ENCODE measurements around the gene OCIAD1. TPM values are rescaled to one million over a fixed set of nuclear protein-coding genes. Genes with fewer than 3 reads are reported as not detected.
"Not testable (repeated sequence)": the region's sequence is repeated elsewhere in the genome, so short reads cannot be mapped to it uniquely, and the experiment has no call there.

The OCIAD1 gene
- total and polyA plus RNA-seq, 4 donors = 52.4 to 114 (median 82.6) TPM

DNA sequence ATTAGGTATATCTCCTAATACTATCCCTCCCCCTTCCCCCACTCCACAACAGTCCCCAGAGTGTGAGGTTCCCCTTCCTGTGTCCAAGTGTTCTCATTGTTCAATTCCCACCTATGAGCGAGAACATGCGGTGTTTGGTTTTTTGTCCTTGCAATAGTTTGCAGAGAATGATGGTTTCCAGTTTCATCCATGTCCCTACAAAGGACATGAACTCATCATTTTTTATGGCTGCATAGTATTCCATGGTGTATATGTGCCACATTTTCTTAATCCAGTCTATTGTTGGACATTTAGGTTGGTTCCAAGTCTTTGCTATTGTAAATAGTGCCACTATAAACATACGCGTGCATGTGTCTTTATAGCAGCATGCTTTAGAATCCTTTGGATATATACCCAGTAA lies 33.8 kb downstream of the OCIAD1 start:
- H3K4me1 ChIP-seq (ENCODE audit: control insufficient read depth in 4 of 4, insufficient read depth in 4 of 4, low read length in 3 of 4); DNase-seq (ENCODE audit: low spot score); H3K27ac ChIP-seq (ENCODE audit: low read depth in 1 of 2, low read length in 2 of 2); H3K9me3 ChIP-seq (ENCODE audit: control insufficient read depth in 4 of 4, low read length in 3 of 4); H3K9ac ChIP-seq (ENCODE audit: low read depth in 1 of 2, low read length in 2 of 2); H3K27me3 ChIP-seq (ENCODE audit: control insufficient read depth in 4 of 4, insufficient read depth in 4 of 4, low read length in 3 of 4); H3K4me3 ChIP-seq (ENCODE audit: low read depth in 1 of 3, low read length in 3 of 3): not testable (repeated sequence)
- WGBS = 98% methylated on average over 4 of the region's 4 CpGs
- peaks cover 1 to 10% (median 6%) of the 10 kb centered on the region in 4 donors for H3K36me3 ChIP-seq (ENCODE audit: control insufficient read depth in 4 of 4, insufficient read depth in 3 of 4, low read depth in 1 of 4, low read length in 3 of 4)

DNA sequence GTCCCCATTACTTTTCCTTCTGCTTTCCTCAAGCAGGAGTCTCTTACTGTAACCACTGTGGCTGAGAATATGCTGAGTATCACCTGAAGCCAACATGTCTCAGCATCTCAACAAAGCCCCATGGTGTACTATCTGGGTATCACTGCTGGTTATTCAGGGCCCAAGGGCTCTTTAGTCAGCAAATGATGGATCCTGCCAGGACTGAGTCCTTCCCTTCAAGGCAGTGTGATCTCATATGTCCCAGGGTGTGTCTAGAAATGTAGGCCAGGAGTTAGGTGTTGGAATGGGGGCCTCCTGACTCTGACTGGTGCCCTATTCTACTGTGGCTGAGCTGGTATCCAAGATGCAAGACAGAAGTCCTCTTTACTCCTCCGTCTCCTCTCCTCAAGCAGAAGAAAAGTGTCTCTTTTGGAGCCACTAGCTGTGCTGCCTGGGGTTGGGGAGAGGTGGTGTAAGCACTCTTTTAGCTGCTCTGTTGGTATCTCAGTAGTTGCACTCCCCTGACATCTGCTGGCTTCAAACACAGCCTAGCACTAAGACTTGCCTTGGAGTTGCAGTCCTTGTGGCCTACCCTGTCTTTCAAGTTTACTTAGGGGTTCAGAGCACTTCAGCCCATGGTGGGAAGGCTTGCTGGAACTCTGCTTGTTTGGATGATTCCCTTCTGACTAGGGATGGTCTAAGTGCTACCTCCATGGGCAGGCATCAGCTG lies 47.1 kb downstream of the OCIAD1 start:
- H3K9me3 ChIP-seq (ENCODE audit: control insufficient read depth in 4 of 4, low read length in 3 of 4) = no peaks in the 10 kb centered on the region
- no peak for DNase-seq (ENCODE audit: low spot score)

More for the DNA sequence above, 47.1 kb downstream of the OCIAD1 start:
- Histone ChIP-seq H3K27me3 (ENCODE audit: control insufficient read depth in 4 of 4, insufficient read depth in 4 of 4, low read length in 3 of 4) (no peaks in the 10 kb centered on the region), H3K4me3 (ENCODE audit: low read depth in 1 of 3, low read length in 3 of 3) (no peak overlapping the region), H3K4me1 (ENCODE audit: control insufficient read depth in 4 of 4, insufficient read depth in 4 of 4, low read length in 3 of 4) (no peaks in the 10 kb centered on the region), H3K9ac (ENCODE audit: low read depth in 1 of 2, low read length in 2 of 2) (no peak overlapping the region), H3K36me3 (ENCODE audit: control insufficient read depth in 4 of 4, insufficient read depth in 3 of 4, low read depth in 1 of 4, low read length in 3 of 4) (no peaks in the 10 kb centered on the region), H3K27ac (ENCODE audit: low read depth in 1 of 2, low read length in 2 of 2) (no peak overlapping the region)
- 96% methylated on average over 1 of the region's 1 CpG for WGBS
- TF ChIP-seq RXRA (IDR thresholded peaks at IDR 0.05) = no peak
- no peak for TF ChIP-seq FOXA2 (IDR thresholded peaks at IDR 0.05)
- no peak for TF ChIP-seq HNF4G (IDR thresholded peaks at IDR 0.05)
- no peak for TF ChIP-seq YY1 (IDR thresholded peaks at IDR 0.05)
- no peak for TF ChIP-seq TAF1 (conservative IDR thresholded peaks at IDR 0.05)
- TF ChIP-seq SP1 (IDR thresholded peaks at IDR 0.05) = no peak
- TF ChIP-seq, protein P1, sequence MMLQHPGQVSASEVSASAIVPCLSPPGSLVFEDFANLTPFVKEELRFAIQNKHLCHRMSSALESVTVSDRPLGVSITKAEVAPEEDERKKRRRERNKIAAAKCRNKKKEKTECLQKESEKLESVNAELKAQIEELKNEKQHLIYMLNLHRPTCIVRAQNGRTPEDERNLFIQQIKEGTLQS (IDR thresholded peaks at IDR 0.05) = no peak
- no peak for TF ChIP-seq GABPA (IDR thresholded peaks at IDR 0.05 in 1 of 2, conservative IDR thresholded peaks at IDR 0.05 in 1 of 2)
- no peak for TF ChIP-seq EGR1 (IDR thresholded peaks at IDR 0.05; ENCODE audit: low read depth in 2 of 2)
- TF ChIP-seq ZBTB33 (IDR thresholded peaks at IDR 0.05) = no peak
- no peak for TF ChIP-seq FOXA1 (IDR thresholded peaks at IDR 0.05)
- TF ChIP-seq RAD21 (IDR thresholded peaks at IDR 0.05) = no peak
- no peak for TF ChIP-seq NR2F2 (IDR thresholded peaks at IDR 0.05)
- TF ChIP-seq JUND (IDR thresholded peaks at IDR 0.05) = no peak
- TF ChIP-seq HNF4A (conservative IDR thresholded peaks at IDR 0.05) = no peak
- TF ChIP-seq, protein P2, sequence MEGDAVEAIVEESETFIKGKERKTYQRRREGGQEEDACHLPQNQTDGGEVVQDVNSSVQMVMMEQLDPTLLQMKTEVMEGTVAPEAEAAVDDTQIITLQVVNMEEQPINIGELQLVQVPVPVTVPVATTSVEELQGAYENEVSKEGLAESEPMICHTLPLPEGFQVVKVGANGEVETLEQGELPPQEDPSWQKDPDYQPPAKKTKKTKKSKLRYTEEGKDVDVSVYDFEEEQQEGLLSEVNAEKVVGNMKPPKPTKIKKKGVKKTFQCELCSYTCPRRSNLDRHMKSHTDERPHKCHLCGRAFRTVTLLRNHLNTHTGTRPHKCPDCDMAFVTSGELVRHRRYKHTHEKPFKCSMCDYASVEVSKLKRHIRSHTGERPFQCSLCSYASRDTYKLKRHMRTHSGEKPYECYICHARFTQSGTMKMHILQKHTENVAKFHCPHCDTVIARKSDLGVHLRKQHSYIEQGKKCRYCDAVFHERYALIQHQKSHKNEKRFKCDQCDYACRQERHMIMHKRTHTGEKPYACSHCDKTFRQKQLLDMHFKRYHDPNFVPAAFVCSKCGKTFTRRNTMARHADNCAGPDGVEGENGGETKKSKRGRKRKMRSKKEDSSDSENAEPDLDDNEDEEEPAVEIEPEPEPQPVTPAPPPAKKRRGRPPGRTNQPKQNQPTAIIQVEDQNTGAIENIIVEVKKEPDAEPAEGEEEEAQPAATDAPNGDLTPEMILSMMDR (IDR thresholded peaks at IDR 0.05; ENCODE audit: low read depth, low read length, missing input control) = no peak

Measured in liver (tissue), 9 donors.